ENCODE data around the gene METTL9.

GRCh38 chr16:21602785-21603184, 3.4 kb downstream of the METTL9 start:
- TF ChIP-seq GATA3 (IDR thresholded peaks at IDR 0.05; ENCODE audit: low read depth, low read length): no peak
- TF ChIP-seq GATA2 (IDR thresholded peaks at IDR 0.05; ENCODE audit: low read depth, low read length): no peak

Measured in SH-SY5Y (cell line).